Calu3 (cell line): ENCODE measurements around the gene AIG1. TPM values are rescaled to one million over a fixed set of nuclear protein-coding genes. Genes with fewer than 3 reads are reported as not detected.

Experiments used
- BruUV-seq: library from RNA; stranded (reverse); fragments of 400-500 nt; replicated peaks from 2 replicates; lab custom pipeline; 2021; lab: Mats Ljungman, UMichigan
- CTCF ChIA-PET: fragments of 300-600 bp; sonication (Branson Sonifier 250); formaldehyde crosslinking; loops from one replicate; lab custom pipeline; 2022; ENCODE audit warnings: antibody characterized with exemption; lab: Charles Lee
- DNase-seq: peaks from one replicate; pipeline ENCODE4 v3.0.0; 2022
- H3K27ac Mint-ChIP-seq: one replicate; pipeline ENCODE4 v1.8.0; 2022; ENCODE audit warnings: mixed read lengths; ENCODE audit not compliant: unreplicated experiment
- H3K27me3 Mint-ChIP-seq: one replicate; pipeline ENCODE4 v1.8.0; 2022; ENCODE audit warnings: mixed read lengths; ENCODE audit not compliant: unreplicated experiment
- H3K36me3 Mint-ChIP-seq: one replicate; pipeline ENCODE4 v1.8.0; 2022; ENCODE audit warnings: mild to moderate bottlenecking, moderate library complexity, mixed read lengths; ENCODE audit not compliant: insufficient read depth, unreplicated experiment
- H3K4me1 Mint-ChIP-seq: one replicate; pipeline ENCODE4 v1.8.0; 2022; ENCODE audit warnings: mild to moderate bottlenecking, low read depth, mixed read lengths; ENCODE audit not compliant: unreplicated experiment
- H3K4me3 Mint-ChIP-seq: one replicate; pipeline ENCODE4 v1.8.0; 2022; ENCODE audit warnings: mild to moderate bottlenecking, low read depth, moderate library complexity, mixed read lengths; ENCODE audit not compliant: unreplicated experiment
- H3K9me3 Mint-ChIP-seq: one replicate; pipeline ENCODE4 v1.8.0; 2022; ENCODE audit warnings: low read depth, mixed read lengths; ENCODE audit not compliant: unreplicated experiment
- intact Hi-C: fragments of 100-400 bp; cut with micrococcal nuclease; formaldehyde crosslinking; loops from one replicate; pipeline ENCODE4 v1.10.0; 2022; ENCODE audit not compliant: unreplicated experiment
- total RNA-seq: library from RNA; stranded (reverse); gene quantifications from 2 replicates; pipeline ENCODE4 v1.2.3, GENCODE V29; 2022
- TF ChIP-seq, protein P1 (sequence below): fragments of 200-600 bp; IDR thresholded peaks from one replicate; pipeline ENCODE4 v1.8.0; 2022; ENCODE audit warnings: antibody characterized with exemption; ENCODE audit not compliant: unreplicated experiment

AIG1 gene
- total RNA-seq, 1 experiment from 2014 or later = 57.2 TPM

DNA sequence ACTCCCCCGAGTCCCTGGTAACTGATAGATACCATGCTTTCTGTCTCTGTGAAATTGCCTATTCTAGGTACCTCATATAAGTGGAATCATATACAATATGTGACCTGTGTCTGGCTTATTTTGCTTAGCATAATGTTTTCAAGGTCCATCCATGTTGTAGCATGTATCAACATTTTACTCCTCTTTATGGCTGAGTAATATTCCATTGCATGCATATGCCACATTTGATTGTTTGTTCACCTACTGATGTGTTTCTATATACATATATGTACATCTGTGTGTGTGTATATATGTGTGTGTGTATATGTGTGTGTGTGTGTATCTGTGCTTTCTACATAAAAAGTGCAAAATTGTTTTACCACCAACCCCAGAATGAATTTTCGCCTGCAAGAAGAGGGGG is 270.7 kb downstream of the AIG1 start:
- Mint-ChIP-seq H3K27me3 (no peaks in the 10 kb centered on the region), H3K27ac (no peak overlapping the region), H3K9me3 (no peaks in the 10 kb centered on the region), H3K4me1 (no peaks in the 10 kb centered on the region), H3K4me3 (no peak overlapping the region), H3K36me3 (no peaks in the 10 kb centered on the region)
- TF ChIP-seq, protein P1, sequence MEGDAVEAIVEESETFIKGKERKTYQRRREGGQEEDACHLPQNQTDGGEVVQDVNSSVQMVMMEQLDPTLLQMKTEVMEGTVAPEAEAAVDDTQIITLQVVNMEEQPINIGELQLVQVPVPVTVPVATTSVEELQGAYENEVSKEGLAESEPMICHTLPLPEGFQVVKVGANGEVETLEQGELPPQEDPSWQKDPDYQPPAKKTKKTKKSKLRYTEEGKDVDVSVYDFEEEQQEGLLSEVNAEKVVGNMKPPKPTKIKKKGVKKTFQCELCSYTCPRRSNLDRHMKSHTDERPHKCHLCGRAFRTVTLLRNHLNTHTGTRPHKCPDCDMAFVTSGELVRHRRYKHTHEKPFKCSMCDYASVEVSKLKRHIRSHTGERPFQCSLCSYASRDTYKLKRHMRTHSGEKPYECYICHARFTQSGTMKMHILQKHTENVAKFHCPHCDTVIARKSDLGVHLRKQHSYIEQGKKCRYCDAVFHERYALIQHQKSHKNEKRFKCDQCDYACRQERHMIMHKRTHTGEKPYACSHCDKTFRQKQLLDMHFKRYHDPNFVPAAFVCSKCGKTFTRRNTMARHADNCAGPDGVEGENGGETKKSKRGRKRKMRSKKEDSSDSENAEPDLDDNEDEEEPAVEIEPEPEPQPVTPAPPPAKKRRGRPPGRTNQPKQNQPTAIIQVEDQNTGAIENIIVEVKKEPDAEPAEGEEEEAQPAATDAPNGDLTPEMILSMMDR = no peak
- BruUV-seq = no TSS peak
- no peak for DNase-seq
- intact Hi-C loops = no loop called here
- CTCF ChIA-PET = no interaction called here

DNA sequence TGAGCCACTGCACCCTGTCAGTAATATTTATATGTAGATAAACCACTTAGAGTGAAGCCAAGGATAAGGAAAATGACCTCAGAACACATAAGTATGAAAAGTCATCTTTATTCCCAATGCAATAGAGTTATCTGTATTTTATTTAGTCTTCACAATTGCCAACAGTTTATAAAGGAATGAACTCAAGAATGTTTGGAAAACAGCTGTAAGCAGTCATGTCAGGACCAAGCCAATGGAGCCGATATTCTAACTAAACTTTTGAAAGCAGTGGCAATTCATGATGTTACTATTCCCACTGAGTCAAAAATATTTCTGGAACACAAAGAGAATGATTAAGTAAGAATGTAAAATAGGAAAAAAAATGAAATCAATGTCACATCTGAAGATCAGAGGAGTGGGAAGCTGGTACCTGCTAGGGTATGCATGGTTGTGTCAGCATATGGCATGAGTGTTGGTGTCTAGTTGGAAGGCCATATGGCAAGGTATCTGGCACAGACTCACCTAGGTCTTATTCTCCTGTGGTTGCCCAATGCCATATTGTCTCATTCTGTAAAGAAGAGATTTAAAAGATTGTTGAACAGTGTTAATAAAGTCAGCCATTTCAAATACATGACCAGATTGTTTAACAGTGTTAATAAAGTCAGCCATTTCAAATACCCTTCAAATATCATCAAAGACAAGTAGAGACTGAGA is 271.6 kb downstream of the AIG1 start:
- Mint-ChIP-seq H3K27me3 (no peaks in the 10 kb centered on the region), H3K4me3 (no peak overlapping the region), H3K36me3 (no peaks in the 10 kb centered on the region), H3K27ac (no peak overlapping the region), H3K4me1 (no peaks in the 10 kb centered on the region), H3K9me3 (no peaks in the 10 kb centered on the region)
- intact Hi-C loops = no loop called here
- no peak for DNase-seq
- CTCF ChIA-PET = no interaction called here
- no TSS peak for BruUV-seq
- TF ChIP-seq, protein P1 = no peak

DNA sequence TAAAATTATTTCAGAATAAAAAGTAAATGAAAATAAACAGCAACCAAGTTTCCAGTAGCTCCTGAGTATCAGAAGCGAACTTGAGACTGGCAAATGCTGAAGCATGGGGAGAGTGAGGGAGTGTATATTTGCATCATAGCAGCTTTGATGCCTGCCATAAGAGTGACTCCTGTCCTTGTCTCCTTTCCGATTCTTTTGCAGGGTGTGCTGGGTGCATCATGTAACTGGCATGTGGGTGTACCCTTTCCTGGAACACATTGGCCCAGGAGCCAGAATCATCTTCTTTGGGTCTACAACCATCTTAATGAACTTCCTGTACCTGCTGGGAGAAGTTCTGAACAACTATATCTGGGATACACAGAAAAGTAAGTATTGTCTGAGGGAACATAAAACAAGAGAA is 272.4 kb downstream of the AIG1 start:
- TF ChIP-seq, protein P1 = no peak
- intact Hi-C loops = no loop called here
- H3K36me3 Mint-ChIP-seq = no peaks in the 10 kb centered on the region
- no TSS peak for BruUV-seq
- H3K27ac Mint-ChIP-seq = no peak overlapping the region
- no peak overlapping the region for H3K4me3 Mint-ChIP-seq
- DNase-seq = no peak
- CTCF ChIA-PET = no interaction called here
- no peaks in the 10 kb centered on the region for H3K27me3 Mint-ChIP-seq
- H3K4me1 Mint-ChIP-seq = no peaks in the 10 kb centered on the region
- H3K9me3 Mint-ChIP-seq = no peaks in the 10 kb centered on the region

DNA sequence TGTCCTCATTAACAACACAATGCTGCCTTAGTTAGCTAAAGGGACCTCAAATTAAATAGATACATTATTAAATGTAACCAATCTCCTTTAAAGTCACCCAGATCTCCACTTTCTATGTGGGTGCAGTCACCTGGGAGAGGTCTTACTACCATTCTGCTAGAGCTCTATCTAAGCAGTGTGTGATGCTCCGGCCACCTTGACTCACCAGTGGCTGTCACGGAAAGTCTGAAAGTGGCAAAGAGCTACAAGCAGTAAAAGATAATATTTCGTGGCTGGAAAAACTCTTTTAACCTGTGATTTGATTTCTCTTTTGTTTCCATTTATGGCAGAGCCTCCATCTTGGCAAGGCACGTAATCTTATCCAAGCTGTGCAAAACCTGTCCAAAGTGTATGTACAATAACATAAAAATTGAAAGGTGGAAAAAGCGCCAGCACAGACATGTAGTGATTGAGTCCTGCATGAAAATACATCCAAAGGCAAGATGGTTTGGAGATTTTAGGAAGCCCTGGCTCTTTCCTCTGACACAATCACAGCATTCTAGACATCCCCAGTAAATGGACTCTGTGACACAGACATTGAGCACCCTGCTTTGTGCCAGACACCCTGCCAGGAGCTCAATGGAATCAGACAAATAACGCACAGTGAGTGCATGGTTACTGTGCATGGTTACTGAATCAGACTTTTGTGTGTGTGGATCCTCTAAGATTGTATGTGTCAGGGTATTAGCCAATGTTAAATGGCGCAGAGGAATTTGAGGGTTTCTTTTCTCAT is 273.2 kb downstream of the AIG1 start:
- TF ChIP-seq, protein P1 = no peak
- H3K9me3 Mint-ChIP-seq = no peaks in the 10 kb centered on the region
- no TSS peak for BruUV-seq
- intact Hi-C loops = no loop called here
- no peaks in the 10 kb centered on the region for H3K27me3 Mint-ChIP-seq
- H3K4me3 Mint-ChIP-seq = no peak overlapping the region
- CTCF ChIA-PET = no interaction called here
- no peak for DNase-seq
- H3K27ac Mint-ChIP-seq = no peak overlapping the region
- H3K36me3 Mint-ChIP-seq = no peaks in the 10 kb centered on the region
- no peaks in the 10 kb centered on the region for H3K4me1 Mint-ChIP-seq
